ENCODE measurements around the gene DNAL4.
A peak's percentile ranks its signal among the peaks of the same experiment; 100 is the strongest.

DNAL4 gene, protein sequence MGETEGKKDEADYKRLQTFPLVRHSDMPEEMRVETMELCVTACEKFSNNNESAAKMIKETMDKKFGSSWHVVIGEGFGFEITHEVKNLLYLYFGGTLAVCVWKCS

DNA sequence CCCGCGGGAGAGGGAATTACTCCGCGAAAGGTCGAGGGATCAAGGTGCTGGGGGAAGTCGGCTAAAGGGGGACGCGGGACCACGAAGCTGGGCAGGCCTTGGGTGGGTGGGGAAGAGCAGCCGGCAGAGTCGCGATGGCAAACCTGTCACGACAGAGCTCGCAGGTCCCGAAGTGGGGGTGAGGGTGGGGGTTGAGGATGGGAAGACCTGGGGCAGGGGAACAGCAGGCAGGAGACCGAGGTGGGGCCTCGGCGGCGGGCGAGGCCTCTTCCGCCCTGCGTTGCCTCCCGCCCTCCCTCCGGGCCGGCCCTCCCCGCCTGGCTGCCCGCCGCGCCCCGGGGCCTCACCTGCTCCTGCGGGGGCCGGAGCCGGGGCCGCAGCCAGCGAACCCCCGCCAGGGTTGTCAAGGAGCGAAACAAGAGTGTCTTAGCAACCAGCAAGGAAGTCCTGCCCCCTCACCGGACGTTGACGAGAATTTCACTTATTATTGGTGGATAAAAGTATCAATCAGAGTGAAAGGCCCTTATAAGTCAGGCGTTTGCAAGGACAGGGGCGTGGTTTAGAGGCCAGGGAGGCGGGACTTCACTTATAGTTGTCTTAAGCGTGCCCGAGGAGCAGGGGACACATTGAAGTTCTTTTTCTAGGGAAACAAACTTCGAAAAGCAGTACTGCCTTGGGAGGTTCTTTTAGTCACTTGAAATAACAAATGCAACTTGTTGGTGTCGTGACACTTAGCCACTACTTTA lies at the start of gene DNAL4:
DNAL4 (minus strand) TSS at position 423 of the 746 bp plus-strand sequence. CDS start 11,412 bp downstream, outside the sequence.
- DNase-seq, result peak; percentile 93 to 96

DNA sequence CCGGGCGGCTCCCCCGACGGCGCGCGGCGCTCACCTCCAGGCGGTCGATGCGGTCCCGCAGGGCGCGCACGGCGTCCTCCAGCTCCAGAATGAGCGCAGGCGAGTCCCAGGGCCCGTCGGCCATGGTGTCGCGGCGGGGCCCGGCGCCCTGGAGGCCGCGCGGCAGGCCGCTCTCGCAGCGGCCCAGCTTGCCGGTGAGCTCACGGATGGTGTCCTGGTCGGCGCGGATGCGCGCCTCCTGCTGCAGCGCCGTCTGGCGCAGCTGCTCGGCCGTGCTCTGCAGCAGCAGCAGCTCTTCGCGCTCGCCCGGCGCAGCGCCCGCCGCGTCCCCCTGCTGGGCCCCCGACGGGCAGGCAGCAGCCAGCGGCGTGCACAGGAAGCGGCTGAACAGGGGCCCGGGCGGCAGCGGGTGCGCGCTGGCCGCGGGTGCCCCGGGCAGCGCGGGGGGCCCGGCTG lies 49.3 kb upstream of the DNAL4 start:
- DNase-seq, result peak in 1 of 2 experiments; percentile 71

DNA sequence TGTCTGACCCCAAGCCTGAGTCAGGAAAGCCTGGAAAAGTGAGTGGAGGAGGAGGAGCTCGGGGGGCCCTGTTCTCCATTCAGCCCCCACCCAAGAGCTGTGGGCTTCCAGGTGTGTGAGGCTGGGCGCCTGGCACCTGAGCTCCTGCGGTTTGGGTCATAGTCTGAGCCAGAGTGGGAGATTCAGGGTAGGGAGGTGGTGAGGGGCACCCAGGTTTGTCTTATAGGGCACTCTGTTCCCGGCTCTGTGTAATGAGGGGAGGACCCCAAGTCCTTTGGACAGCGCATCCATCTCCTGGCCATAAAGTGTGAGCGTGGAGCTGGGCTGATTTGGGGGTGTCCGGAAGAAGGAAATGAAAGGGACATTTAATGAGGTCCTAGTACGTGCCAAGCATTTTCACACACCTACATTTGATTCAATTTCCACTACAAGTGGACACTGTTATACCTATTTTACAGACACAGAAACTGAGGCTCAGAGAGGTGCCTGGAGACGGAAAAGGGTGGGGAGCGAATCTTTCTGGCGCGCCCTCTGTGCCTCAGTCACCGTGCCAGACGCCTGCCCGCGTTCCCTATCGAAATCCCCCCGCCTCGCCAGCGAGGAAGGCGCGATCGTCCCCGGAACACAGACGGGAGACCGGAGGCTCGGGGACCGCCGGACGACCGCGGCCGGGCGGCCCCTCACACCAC lies 48.7 kb upstream of the DNAL4 start:
- DNase-seq, result no peak

DNA sequence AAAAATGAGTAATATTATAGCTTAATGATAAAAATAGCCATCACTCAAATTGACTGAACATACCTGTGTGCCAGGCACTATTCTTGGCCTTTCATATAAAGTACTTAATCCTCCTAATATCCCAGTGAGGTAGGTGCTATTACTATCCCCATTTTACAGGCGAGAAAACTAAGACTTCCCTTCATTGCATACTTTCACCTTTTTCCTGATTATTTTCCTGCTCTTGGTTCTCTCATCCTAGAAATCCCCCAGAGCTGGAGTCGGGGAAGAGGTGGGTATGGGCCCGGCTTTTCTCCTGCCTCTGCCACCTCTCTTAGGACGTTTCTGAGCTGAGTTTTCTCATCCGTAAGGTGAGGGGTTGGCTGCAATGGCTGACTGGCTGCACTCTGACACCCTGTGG lies 47.7 kb upstream of the DNAL4 start:
- no peak for DNase-seq

DNA sequence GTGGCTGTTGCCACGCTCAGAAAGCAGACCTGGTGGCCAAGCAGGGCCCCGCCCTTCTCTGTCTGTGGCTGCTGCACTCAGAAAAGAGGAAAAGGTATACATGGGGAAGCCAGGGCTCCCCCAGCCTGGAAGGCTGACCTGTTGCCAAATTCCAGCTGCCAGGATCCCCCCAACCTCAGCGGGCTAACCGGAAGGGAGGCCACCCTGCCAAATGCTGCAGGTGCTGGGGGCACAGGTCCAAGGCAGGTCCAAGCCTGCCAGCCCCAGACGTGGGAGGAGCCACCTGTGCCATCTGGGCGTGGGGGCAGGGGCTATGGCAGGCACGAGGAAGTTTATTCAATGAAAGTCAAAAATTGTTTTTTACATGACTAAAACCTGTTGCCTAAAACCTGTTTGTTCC lies 47.3 kb upstream of the DNAL4 start:
- no peak for DNase-seq

DNA sequence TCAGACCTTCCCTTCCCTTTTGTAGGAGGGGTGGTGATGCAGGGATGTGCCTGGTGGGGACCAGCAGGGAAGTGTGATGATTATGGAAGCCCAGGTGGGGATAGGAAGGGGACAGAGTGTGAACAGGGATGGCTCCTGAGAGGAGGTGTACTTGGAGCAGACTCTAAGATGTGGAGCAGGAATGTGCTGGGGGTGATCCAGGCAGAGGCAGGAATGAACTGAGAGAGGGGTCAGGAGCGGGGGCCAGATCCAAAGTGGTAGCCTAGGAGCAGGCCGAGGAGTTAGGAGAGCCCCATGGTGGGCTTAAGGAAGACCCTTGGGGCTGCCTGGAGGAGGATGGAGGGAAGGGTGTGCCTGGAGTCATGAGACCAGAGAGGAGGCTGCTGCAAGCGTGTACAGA lies 46.2 kb upstream of the DNAL4 start:
- DNase-seq, result no peak

DNA sequence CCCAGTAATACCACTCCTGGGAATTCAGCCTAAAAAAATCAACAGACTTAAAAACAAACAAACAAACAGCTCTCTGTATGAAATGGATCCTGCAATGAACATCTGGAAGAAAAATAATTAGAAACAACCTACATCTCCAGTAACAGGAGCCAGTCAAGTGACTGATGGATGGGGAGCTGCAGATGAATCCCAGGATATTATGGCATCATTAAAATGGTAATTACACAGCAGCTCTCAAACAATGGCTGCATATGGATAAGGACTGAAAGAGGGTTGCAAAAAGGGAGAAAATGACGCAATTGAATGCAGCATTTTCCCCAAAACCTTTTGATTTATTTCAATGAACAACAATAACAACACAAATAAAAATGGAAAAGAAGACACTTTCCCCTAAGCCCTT lies 45.7 kb upstream of the DNAL4 start:
- no peak for DNase-seq

DNA sequence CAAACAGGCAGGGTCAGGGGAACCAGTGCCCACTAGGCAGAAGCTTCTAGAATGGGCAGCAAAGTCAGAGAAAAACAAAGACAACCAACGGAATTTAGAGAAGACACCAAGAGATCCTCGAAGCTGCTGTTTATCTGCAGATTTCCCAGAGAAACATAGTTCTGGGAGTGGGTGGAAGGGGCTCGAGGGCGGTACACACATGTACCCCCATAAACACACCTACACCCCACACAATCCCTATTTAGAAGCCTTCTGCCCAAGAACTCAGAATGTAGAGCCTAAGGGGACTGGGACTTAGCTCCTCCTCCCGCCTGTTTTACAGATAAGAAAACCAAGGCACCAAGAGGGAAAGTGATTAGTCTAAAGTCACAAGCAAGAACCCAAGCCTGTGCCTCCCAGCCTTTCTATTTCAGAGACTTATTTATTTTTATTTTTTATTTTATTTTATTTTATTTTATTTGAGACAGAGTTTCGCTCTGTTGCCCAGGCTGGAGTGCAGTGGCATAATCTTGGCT lies 43.5 kb upstream of the DNAL4 start:
- DNase-seq, result no peak

DNA sequence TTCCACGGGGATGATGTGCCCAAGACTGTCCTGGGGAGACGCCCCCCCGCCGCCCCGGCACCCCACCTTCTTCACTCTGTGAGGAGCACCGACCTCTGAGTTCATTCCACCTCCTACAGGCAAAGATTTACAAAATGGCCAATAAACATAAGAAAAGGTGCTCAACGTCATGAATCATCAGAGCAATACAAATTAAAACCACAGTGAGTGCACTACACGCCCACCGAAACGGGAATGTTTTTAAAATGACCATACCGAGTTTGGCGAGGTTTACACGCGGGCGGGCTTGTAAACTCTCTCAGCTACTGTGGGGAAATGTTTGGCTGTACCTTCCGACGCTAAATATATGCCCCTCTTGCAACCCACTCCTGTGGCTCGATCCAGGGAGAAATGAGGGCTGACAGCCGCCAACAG lies 42.0 kb upstream of the DNAL4 start:
- no peak for DNase-seq

DNA sequence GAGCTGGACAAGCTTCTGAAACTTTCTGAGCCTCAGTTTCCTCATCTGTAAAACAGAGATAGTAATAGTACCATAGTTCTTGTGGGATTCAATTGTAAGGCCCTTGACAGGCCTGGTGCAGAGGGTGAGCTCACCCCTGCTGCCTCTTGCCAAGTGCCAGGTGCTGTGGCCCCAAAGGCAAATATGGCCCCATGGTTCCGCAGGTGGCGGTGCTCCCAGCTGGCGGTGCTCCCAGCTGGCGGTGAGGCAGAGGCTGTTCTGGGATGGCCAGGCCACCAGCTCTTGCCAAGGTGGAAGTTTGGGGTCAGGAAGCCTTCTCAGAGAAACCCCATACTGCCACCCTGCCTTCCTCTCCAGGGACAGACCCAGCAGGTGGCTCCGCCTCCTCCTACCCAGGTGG lies 41.0 kb upstream of the DNAL4 start:
- DNase-seq, result no peak

DNA sequence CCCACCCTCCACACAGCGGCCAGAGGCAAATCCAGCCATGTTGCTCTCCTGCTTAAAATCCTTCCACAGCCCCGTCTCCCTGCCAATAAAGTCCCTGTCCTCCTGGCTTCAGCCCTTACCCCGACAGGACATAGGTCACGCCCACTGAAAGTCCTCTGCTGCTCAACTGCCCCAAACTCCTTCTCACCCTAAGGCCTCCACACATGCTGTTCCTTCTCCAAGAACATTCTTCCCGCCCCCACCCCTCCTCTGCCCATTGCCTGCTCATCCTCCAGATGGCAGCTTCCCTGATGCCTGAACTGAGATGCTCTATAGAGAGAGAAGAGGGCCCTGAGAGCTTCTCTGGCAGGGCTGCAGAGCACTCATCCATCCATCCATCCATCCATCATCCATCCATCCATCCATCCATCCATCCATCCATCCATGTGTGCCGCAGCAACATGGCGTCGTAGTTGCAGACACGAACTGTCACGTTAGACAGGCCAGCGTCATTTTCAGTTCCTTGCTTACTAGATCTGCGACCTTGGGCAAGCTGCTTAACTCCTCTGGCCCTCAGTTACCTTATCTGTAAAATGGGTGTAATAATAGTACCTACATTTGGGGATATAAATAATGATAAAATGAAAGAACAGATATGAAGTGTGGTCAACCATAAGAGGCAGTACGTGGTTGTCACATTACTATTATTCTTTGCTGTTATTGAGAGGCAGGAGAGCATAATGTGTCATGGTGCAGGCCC lies 40.4 kb upstream of the DNAL4 start:
- no peak for DNase-seq

DNA sequence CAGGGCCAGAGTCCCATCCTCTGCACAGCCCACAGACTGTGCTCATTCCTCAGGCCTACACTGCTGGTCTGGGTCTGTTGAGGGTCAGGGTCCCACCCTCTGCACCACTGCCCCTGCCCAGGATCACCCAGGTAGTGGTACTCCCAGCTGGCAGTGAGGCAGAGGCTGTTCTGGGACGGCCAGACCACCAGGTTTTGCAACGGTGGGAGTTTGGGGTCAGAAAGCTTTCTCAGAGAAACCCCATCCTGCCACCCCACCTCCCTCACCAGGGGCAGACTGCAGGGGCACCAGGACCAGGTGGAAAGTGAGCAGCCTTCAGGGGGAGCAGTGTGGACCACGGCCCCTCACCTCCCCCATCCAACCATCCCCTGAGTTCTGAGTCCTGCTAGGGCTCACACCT lies 39.1 kb upstream of the DNAL4 start:
- DNase-seq, result no peak

DNA sequence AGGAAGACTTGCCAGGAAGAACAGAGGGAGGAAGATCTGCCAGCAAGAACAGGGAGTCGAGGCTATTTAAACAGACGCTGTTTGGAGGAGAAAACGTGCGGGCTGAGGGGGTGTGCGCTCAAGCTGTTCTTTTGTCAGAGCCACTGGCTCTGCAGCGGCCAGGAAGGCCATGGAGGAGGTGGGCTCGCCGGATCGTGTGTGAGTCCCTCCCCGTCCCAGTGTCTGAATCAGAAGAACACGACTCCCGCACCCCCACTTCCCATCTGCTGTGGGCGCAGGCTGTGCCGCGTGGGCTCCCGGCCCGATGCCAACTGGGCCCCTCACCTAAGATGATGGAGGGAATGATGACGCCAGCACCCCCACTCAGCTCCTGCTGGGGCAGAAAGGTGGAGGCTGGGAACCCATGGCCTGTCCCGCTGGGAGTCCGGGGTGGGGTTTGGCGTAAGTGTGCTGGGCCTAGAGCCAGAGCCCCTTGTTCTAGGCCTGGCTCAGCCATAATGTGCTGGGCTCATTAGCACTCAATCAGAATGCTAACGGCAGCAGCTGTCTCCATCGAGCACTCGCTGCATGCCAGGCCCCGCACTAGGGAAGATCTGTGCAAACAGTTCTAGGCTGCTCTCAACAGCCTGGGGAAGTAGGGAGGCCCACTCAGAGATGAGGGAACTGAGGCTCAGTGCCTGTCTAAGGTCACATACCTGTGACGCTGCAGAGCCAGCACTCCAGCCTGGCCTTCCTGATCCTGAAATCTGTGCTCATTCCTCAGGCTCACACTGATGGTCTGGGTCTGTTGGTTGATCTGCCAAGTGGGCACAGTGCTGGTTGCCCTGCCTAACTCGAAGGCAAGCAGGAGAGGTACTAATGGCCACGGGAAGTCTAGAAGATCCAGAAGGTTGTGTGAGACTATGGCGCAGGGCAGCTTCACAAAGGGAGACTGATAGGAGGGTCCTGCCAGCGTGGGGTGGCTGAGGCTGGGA lies 38.3 kb upstream of the DNAL4 start:
- no peak for DNase-seq

DNA sequence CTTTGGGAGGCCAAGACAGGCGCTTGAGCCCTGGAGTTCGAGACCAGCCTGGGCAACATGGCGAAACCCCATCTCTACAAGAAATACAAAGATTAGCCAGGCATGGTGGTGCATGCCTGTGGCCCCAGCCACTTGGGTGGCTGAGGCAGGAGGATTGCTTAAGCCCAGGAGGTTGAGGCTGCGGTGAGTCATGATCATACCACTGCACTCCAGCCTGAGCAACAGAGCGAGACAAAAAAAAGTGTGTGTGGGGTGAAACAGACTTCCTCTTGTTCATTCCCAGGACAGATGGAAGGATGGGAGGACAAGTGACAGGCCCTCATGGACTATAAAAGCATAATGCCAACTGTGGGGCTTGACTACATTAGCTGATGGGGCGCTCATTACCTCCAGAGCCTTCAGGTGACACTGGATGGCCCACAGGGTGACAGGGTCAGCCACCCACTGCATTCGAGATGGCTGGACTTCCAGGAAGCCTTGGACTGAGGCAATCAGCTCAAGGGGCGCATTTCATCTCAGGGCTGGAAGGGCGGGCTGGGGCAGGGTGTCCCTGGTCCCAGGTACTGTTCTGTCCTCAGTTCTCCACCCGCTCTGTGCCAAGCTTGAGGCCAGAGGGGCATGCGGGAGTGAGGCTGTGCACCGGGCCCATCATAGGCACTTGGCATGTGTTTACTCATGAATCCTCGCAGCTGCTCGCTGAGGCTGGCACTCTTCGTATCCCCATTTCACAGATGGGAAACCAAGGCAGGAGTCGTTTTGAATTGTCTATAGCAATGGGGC lies 37.4 kb upstream of the DNAL4 start:
- no peak for DNase-seq

DNA sequence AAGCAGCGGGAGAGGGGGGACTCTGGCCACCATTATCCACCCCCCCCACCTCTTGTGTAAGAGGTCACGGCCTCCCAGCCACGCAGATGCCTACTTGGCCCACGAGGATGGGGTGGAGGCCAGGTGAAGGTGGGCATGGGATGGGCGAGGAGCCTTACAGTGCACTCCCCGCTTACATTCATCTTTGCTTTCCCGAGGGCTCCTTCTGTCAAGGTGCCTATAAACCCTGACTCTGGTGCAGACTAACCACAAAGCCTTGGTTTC lies 36.8 kb upstream of the DNAL4 start:
- DNase-seq, result no peak

DNA sequence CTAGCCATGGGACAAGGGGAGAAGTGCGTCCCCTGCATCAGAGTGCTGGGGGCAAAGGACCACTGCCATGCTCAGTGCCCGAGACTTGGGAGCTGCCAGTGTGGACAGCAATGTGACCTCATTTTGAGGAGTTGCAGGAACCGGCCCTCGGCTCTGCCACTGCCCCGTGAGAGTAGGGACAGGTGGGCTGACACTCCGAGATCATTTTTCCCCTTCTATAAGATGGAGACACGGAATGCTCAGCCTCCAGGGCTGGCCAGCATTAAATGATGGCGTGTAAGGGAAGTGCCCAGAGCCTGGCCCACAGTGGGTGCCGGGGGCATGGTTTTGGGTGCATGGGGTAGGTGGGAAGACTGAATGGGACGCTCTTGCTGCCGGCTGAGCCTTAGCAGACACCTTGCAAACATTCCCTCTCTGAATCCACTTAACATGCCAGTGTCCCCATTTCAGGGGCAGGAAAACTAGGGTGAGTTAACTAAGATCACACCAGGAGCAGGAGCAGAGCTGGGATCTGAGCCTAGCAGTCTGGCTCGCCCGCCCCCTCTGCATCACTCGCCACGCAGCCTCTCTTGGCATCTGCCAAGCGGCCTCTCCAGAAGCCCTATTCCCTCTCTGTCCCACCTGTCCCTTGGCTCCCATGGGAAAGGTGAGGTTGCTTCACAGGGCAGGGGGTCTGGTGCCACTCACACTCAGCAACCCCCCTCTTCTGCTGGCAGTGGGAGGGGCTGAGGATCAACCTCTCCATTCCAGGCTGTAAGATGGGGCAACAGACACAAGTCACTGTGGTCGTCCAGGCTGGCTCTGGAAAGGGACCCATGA lies 36.3 kb upstream of the DNAL4 start:
- no peak for DNase-seq

DNA sequence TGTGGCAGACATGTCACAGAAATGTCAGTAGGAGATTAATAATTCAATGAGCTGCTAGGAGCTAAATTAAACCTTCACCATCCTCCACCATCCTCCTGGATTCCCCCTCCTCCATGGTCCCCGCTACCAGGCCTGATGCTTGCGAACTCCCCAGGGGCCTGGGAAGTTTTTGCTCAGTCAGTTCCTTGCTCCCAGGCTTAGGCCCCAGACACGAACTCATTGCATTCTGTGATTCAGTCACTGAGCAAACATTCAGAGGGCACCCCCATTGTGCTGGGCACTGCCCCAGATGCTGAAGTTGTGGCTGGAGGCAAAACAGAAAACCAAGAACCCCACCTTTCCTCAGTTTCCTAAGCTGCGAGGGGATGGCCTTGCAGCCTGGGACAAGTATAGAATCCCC lies 35.5 kb upstream of the DNAL4 start:
- no peak for DNase-seq

DNA sequence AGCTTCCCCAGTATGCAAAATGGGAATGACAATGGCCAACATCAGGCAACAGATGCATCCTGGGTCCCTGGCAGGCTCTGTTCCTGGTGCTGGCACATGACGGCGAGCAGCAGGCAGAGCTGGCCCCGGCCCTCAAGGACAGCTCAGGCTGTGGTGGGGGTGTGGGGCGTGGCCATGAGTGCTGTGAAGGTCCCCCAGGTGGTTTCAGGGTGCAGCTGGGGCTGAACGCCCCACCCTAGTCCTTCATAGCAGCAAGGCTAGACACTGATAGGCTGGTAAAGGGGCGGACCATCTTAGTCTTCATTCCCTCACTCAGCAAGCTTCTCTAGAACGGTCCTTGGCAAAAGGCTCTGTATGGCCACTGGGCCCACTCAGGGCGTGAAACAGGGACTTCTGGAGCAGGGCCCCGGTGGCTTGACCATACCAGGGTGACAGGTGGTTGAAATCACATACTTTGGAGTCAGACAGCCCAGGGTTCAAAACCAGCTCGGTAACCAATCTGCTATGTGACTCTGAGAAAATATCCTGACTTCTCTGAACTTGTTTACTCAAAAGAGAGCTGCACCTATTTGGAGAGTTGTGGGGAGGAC lies 34.8 kb upstream of the DNAL4 start:
- no peak for DNase-seq

DNA sequence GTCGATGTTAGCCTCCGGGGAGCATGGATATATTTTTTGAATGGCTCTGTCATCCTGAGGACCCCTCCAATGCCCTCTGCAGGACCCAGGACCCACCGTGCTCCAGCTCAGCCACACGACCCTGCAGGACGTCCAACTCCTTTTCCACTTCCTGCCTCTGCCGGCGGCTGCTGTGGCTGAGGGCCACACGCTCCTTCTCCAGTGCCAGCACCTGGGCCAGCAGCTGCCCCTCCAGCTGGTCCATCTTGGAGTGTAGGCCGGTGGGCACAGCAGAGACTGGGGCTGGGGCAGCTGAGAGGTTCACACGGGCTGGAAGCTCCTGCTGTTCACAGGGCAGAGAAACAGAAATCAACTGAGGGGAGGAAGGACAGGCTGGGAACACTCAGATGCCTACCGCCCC lies 34.2 kb upstream of the DNAL4 start:
- DNase-seq, result no peak

DNA sequence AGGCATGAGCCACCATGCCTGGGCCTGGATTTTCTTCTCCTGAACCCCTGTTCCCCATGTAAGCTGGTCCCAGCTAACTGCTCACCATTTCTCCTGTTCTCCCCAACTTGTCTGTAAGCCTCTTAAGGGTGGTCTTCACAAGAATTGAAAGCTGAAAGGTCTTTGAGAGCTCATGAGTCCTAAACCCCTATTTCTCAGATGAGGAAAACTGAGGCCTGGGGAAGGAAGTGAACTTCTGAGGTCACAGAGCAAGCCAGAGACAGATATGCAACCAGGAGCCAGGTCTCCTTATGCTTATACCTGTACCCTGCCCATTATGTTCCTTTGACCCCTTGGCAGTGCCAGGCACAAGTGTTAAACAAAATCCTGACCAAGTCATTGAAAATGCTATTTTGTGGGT lies 33.6 kb upstream of the DNAL4 start:
- no peak for DNase-seq

All from NCI-H526 (cell line).